ENCODE measurements around the gene ZNF772. TPM values are rescaled to one million over a fixed set of nuclear protein-coding genes. Genes with fewer than 3 reads are reported as not detected.

ZNF772 gene
- total and polyA plus RNA-seq, 4 donors: 0.98 to 28.1 (median 5.4) TPM

- TF ChIP-seq, protein P1, sequence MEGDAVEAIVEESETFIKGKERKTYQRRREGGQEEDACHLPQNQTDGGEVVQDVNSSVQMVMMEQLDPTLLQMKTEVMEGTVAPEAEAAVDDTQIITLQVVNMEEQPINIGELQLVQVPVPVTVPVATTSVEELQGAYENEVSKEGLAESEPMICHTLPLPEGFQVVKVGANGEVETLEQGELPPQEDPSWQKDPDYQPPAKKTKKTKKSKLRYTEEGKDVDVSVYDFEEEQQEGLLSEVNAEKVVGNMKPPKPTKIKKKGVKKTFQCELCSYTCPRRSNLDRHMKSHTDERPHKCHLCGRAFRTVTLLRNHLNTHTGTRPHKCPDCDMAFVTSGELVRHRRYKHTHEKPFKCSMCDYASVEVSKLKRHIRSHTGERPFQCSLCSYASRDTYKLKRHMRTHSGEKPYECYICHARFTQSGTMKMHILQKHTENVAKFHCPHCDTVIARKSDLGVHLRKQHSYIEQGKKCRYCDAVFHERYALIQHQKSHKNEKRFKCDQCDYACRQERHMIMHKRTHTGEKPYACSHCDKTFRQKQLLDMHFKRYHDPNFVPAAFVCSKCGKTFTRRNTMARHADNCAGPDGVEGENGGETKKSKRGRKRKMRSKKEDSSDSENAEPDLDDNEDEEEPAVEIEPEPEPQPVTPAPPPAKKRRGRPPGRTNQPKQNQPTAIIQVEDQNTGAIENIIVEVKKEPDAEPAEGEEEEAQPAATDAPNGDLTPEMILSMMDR (IDR thresholded peaks at IDR 0.05; ENCODE audit: control extremely low read depth, extremely low read depth): no peak
- ATAC-seq (ENCODE audit: insufficient read depth, low FRiP score): no peak
- Histone ChIP-seq H3K27me3 (ENCODE audit: control insufficient read depth in 3 of 3, insufficient read depth in 3 of 3, low read length in 2 of 3) (no peaks in the 10 kb centered on the region), H3K9me3 (ENCODE audit: control insufficient read depth in 4 of 4, insufficient read depth in 3 of 4, low read length in 3 of 4) (peaks cover 10 to 46% (median 23%) of the 10 kb centered on the region in 4 donors), H3K36me3 (ENCODE audit: control insufficient read depth in 4 of 4, insufficient read depth in 4 of 4, low read length in 4 of 4) (peaks cover 4 to 16% (median 10%) of the 10 kb centered on the region in 4 donors), H3K27ac (ENCODE audit: low read depth in 1 of 2, low read length in 1 of 2) (peak overlapping the region in 1 of 2 donors; percentile 42), H3K4me3 (no peak overlapping the region), H3K9ac (ENCODE audit: insufficient read depth in 1 of 2, low read length in 2 of 2) (no peak overlapping the region), H3K4me1 (ENCODE audit: control insufficient read depth in 5 of 5, insufficient read depth in 5 of 5, low read length in 5 of 5) (no peaks in the 10 kb centered on the region)
- WGBS, 2 donors: 71 to 75% methylated on average over 5 of the region's 5 CpGs
- no peak for DNase-seq
These were observed 11.5 kb downstream of the ZNF772 start for GRCh38 chr19:57465680-57466381.

GRCh38 chr19:57452307-57452706 lies 25.1 kb downstream of the ZNF772 start:
- H3K9ac ChIP-seq (ENCODE audit: insufficient read depth in 1 of 2, low read length in 2 of 2): no peak overlapping the region
- TF ChIP-seq, protein P1 (IDR thresholded peaks at IDR 0.05; ENCODE audit: control extremely low read depth, extremely low read depth): no peak
- H3K9me3 ChIP-seq (ENCODE audit: control insufficient read depth in 4 of 4, insufficient read depth in 3 of 4, low read length in 3 of 4): peaks cover 0 to 24% (median 3%) of the 10 kb centered on the region in 4 donors
- no peaks in the 10 kb centered on the region for H3K4me1 ChIP-seq (ENCODE audit: control insufficient read depth in 5 of 5, insufficient read depth in 5 of 5, low read length in 5 of 5)
- no peak overlapping the region for H3K4me3 ChIP-seq
- WGBS, 2 donors: 95 to 96% methylated on average over 3 of the region's 3 CpGs
- ATAC-seq (ENCODE audit: insufficient read depth, low FRiP score): no peak
- DNase-seq: no peak
- peaks cover 3 to 15% (median 7%) of the 10 kb centered on the region in 4 donors for H3K36me3 ChIP-seq (ENCODE audit: control insufficient read depth in 4 of 4, insufficient read depth in 4 of 4, low read length in 4 of 4)
- H3K27me3 ChIP-seq (ENCODE audit: control insufficient read depth in 3 of 3, insufficient read depth in 3 of 3, low read length in 2 of 3): no peaks in the 10 kb centered on the region
- H3K27ac ChIP-seq (ENCODE audit: low read depth in 1 of 2, low read length in 1 of 2): no peak overlapping the region

- Histone ChIP-seq H3K9me3 (ENCODE audit: control insufficient read depth in 4 of 4, insufficient read depth in 3 of 4, low read length in 3 of 4) (peaks cover 0 to 61% (median 6%) of the 10 kb centered on the region in 4 donors), H3K9ac (ENCODE audit: insufficient read depth in 1 of 2, low read length in 2 of 2) (no peak overlapping the region), H3K4me1 (ENCODE audit: control insufficient read depth in 5 of 5, insufficient read depth in 5 of 5, low read length in 5 of 5) (no peaks in the 10 kb centered on the region), H3K36me3 (ENCODE audit: control insufficient read depth in 4 of 4, insufficient read depth in 4 of 4, low read length in 4 of 4) (peaks cover 20 to 42% (median 27%) of the 10 kb centered on the region in 4 donors), H3K4me3 (no peak overlapping the region), H3K27ac (ENCODE audit: low read depth in 1 of 2, low read length in 1 of 2) (no peak overlapping the region), H3K27me3 (ENCODE audit: control insufficient read depth in 3 of 3, insufficient read depth in 3 of 3, low read length in 2 of 3) (no peaks in the 10 kb centered on the region)
- ATAC-seq (ENCODE audit: insufficient read depth, low FRiP score) (no peak), DNase-seq (no peak)
- TF ChIP-seq, protein P1 (IDR thresholded peaks at IDR 0.05; ENCODE audit: control extremely low read depth, extremely low read depth): no peak
- 75 to 87% methylated on average over 5 of the region's 5 CpGs for WGBS, 2 donors
These were observed 34.2 kb downstream of the ZNF772 start for GRCh38 chr19:57443121-57443696.
